Measurements from ENCODE around the gene JDP2. TPM values are rescaled to one million over a fixed set of nuclear protein-coding genes. Genes with fewer than 3 reads are reported as not detected.

Gene JDP2
- total and polyA plus RNA-seq, 8 donors = 6.6 to 25.8 (median 11.3) TPM

DNA sequence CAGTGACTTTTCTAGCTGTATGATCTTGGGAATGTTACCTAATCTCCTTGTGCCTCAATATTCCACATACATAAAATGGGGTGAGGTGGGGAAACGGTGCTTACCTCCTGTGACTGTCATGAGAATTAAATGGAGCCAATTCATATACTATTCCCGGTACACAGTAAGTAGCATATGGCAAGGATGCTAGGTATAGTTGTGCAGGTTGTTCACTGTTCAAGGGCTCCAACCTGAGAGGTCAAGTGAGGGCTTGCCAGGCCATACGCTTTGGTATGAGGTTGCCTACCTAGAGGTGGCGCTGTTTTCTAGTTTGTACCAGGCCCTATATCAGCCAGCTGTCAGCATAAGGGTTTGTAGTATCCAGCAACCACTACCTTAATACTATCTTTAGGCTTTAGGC is 90.8 kb downstream of the JDP2 start:
- Histone ChIP-seq H3K4me1 (peaks cover 0 to 8% (median 0%) of the 10 kb centered on the region in 3 donors), H3K27me3 (no peaks in the 10 kb centered on the region), H3K4me3 (no peak overlapping the region), H3K36me3 (no peaks in the 10 kb centered on the region), H3K27ac (no peak overlapping the region), H3K9me3 (no peaks in the 10 kb centered on the region)
- intact Hi-C loops (cut with DNase I) = no loop called here
- DNase-seq = no peak
- ATAC-seq = no peak
- FAIRE-seq = no peak
- TF ChIP-seq CTCF (IDR thresholded peaks at IDR 0.05) = no peak
- 66 to 68% methylated on average over 4 of the region's 4 CpGs for WGBS, 2 donors

DNA sequence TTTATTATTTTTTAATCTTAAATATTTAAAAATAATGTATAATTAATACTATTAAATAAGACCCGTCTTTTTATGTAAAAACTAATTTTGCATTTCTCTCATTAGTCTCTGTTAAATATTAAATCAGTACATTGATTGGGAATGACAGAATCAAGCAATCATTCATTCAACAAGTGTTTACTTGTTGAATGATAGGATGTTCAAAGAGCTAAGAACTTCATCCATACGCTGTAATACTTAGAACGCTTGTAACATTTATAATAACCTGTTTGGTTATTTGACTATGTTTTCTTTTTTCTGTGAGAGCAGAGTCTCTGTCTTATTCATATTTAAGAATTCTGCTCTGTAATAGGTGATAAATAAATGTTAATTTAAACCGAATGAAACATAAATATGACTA is 91.6 kb downstream of the JDP2 start:
- ATAC-seq = no peak
- WGBS, 2 donors = 84 to 86% methylated on average over 4 of the region's 4 CpGs
- Histone ChIP-seq H3K4me1 (peaks cover 0 to 8% (median 0%) of the 10 kb centered on the region in 3 donors), H3K9me3 (no peaks in the 10 kb centered on the region), H3K4me3 (no peak overlapping the region), H3K36me3 (no peaks in the 10 kb centered on the region), H3K27me3 (no peaks in the 10 kb centered on the region), H3K27ac (no peak overlapping the region)
- no peak for FAIRE-seq
- no peak for TF ChIP-seq CTCF (IDR thresholded peaks at IDR 0.05)
- intact Hi-C loops (cut with DNase I) = no loop called here
- DNase-seq = no peak

DNA sequence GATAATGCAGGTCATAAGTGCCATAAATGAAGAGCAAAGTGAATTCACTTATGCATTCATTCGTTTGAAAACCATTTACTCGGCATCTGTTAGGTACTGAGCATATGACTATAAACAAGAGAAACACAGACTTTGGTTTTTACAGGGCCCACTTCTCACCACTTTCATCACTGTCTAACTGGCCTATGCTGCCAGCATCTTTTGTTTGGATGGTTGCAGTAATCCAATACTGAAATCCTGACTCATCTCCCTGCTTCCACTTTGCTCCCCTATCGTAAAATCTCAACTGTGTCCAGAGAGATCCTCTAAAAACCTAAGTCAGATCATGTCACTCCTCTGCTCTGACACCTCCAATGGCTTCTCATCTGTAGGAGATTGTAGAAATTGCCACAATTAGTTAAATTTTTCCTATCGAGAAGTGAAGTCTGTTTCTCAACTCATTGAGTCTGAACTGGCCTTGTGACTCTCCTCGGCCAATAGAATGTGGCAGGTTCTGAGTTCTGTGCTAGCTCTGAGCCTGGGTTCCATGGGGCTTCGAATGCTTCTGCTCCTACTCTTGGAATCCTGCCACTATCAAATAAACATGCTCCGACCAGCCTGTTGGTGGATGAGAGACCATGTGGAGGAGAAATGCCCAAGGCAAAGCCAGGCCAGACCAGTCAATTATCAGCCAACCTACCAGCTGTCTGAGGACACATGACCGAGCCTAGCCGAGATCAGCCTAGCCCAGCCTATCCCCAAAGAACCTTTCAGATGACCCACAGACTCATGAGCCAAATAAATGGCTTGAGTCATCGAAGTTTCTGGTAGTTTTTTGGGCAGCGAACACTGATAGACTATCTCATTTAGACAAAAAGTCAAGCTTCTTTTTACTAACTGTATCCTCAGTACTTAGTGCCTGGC is 92.3 kb downstream of the JDP2 start:
- Histone ChIP-seq H3K4me1 (peaks cover 0 to 8% (median 0%) of the 10 kb centered on the region in 3 donors), H3K4me3 (no peak overlapping the region), H3K27ac (no peak overlapping the region), H3K27me3 (no peaks in the 10 kb centered on the region), H3K9me3 (no peaks in the 10 kb centered on the region), H3K36me3 (no peaks in the 10 kb centered on the region)
- ATAC-seq (no peak), DNase-seq (no peak), FAIRE-seq (no peak)
- intact Hi-C loops (cut with DNase I) = no loop called here
- 92 to 94% methylated on average over 11 of the region's 11 CpGs for WGBS, 2 donors
- TF ChIP-seq CTCF (IDR thresholded peaks at IDR 0.05) = no peak

GRCh38 chr14:75520852-75521251 is 93.0 kb downstream of the JDP2 start:
- ATAC-seq (no peak), FAIRE-seq (no peak), DNase-seq (no peak)
- TF ChIP-seq CTCF (IDR thresholded peaks at IDR 0.05) = no peak
- Histone ChIP-seq H3K9me3 (no peaks in the 10 kb centered on the region), H3K4me3 (no peak overlapping the region), H3K36me3 (no peaks in the 10 kb centered on the region), H3K27me3 (no peaks in the 10 kb centered on the region), H3K4me1 (peaks cover 0 to 8% (median 0%) of the 10 kb centered on the region in 3 donors), H3K27ac (peak overlapping the region in 1 of 4 donors; percentile 57)
- intact Hi-C loops (cut with DNase I) = no loop called here
- WGBS, 2 donors = 82 to 88% methylated on average over 3 of the region's 3 CpGs
